ENCODE measurements around the gene TM2D1. TPM values are rescaled to one million over a fixed set of nuclear protein-coding genes. Genes with fewer than 3 reads are reported as not detected.

Gene TM2D1
- total and polyA plus RNA-seq, 4 donors: 13.7 to 33.4 (median 25.7) TPM

DNA sequence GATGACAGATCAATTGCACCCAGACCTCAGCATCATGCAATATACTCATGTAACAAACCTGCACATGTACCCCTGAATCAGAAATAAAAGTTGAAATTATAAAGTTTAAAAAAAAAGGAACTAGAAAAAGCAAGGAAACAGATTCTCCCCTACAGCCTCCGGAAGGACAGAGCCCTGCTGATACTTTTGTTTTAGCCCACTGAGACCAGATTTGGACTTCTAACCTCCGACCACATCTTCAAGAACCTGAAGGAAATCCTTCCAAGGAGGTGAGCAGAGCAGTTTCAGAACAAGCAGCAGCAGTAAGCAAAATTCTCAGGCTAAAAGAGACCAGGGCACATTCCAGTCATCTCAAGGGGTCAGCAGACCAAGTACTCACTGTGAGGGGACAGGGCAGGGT lies 54.5 kb downstream of the TM2D1 start:
- 89% methylated on average over 2 of the region's 2 CpGs for WGBS
- TF ChIP-seq JUND (IDR thresholded peaks at IDR 0.05) (no peak), FOXA1 (IDR thresholded peaks at IDR 0.05) (no peak), HNF4A (conservative IDR thresholded peaks at IDR 0.05) (no peak), NR2F2 (IDR thresholded peaks at IDR 0.05) (no peak), YY1 (IDR thresholded peaks at IDR 0.05) (no peak), FOXA2 (IDR thresholded peaks at IDR 0.05) (no peak), RAD21 (IDR thresholded peaks at IDR 0.05) (no peak), TAF1 (conservative IDR thresholded peaks at IDR 0.05) (no peak), GABPA (IDR thresholded peaks at IDR 0.05 in 1 of 2, conservative IDR thresholded peaks at IDR 0.05 in 1 of 2) (no peak), HNF4G (IDR thresholded peaks at IDR 0.05) (no peak), SP1 (IDR thresholded peaks at IDR 0.05) (no peak), EGR1 (IDR thresholded peaks at IDR 0.05; ENCODE audit: low read depth in 2 of 2) (no peak), RXRA (IDR thresholded peaks at IDR 0.05) (no peak)
- TF ChIP-seq, protein P1, sequence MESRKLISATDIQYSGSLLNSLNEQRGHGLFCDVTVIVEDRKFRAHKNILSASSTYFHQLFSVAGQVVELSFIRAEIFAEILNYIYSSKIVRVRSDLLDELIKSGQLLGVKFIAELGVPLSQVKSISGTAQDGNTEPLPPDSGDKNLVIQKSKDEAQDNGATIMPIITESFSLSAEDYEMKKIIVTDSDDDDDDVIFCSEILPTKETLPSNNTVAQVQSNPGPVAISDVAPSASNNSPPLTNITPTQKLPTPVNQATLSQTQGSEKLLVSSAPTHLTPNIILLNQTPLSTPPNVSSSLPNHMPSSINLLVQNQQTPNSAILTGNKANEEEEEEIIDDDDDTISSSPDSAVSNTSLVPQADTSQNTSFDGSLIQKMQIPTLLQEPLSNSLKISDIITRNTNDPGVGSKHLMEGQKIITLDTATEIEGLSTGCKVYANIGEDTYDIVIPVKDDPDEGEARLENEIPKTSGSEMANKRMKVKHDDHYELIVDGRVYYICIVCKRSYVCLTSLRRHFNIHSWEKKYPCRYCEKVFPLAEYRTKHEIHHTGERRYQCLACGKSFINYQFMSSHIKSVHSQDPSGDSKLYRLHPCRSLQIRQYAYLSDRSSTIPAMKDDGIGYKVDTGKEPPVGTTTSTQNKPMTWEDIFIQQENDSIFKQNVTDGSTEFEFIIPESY (IDR thresholded peaks at IDR 0.05): no peak
- TF ChIP-seq, protein P2, sequence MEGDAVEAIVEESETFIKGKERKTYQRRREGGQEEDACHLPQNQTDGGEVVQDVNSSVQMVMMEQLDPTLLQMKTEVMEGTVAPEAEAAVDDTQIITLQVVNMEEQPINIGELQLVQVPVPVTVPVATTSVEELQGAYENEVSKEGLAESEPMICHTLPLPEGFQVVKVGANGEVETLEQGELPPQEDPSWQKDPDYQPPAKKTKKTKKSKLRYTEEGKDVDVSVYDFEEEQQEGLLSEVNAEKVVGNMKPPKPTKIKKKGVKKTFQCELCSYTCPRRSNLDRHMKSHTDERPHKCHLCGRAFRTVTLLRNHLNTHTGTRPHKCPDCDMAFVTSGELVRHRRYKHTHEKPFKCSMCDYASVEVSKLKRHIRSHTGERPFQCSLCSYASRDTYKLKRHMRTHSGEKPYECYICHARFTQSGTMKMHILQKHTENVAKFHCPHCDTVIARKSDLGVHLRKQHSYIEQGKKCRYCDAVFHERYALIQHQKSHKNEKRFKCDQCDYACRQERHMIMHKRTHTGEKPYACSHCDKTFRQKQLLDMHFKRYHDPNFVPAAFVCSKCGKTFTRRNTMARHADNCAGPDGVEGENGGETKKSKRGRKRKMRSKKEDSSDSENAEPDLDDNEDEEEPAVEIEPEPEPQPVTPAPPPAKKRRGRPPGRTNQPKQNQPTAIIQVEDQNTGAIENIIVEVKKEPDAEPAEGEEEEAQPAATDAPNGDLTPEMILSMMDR (IDR thresholded peaks at IDR 0.05; ENCODE audit: low read depth, low read length, missing input control): no peak
- TF ChIP-seq, protein P3, sequence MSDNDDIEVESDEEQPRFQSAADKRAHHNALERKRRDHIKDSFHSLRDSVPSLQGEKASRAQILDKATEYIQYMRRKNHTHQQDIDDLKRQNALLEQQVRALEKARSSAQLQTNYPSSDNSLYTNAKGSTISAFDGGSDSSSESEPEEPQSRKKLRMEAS (IDR thresholded peaks at IDR 0.05): no peak
- TF ChIP-seq, protein P4, sequence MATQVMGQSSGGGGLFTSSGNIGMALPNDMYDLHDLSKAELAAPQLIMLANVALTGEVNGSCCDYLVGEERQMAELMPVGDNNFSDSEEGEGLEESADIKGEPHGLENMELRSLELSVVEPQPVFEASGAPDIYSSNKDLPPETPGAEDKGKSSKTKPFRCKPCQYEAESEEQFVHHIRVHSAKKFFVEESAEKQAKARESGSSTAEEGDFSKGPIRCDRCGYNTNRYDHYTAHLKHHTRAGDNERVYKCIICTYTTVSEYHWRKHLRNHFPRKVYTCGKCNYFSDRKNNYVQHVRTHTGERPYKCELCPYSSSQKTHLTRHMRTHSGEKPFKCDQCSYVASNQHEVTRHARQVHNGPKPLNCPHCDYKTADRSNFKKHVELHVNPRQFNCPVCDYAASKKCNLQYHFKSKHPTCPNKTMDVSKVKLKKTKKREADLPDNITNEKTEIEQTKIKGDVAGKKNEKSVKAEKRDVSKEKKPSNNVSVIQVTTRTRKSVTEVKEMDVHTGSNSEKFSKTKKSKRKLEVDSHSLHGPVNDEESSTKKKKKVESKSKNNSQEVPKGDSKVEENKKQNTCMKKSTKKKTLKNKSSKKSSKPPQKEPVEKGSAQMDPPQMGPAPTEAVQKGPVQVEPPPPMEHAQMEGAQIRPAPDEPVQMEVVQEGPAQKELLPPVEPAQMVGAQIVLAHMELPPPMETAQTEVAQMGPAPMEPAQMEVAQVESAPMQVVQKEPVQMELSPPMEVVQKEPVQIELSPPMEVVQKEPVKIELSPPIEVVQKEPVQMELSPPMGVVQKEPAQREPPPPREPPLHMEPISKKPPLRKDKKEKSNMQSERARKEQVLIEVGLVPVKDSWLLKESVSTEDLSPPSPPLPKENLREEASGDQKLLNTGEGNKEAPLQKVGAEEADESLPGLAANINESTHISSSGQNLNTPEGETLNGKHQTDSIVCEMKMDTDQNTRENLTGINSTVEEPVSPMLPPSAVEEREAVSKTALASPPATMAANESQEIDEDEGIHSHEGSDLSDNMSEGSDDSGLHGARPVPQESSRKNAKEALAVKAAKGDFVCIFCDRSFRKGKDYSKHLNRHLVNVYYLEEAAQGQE (IDR thresholded peaks at IDR 0.05): no peak
- TF ChIP-seq, protein P5, sequence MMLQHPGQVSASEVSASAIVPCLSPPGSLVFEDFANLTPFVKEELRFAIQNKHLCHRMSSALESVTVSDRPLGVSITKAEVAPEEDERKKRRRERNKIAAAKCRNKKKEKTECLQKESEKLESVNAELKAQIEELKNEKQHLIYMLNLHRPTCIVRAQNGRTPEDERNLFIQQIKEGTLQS (IDR thresholded peaks at IDR 0.05): no peak
- H3K4me3 ChIP-seq (ENCODE audit: low read depth in 1 of 3, low read length in 3 of 3): no peak overlapping the region
- no peaks in the 10 kb centered on the region for H3K4me1 ChIP-seq (ENCODE audit: control insufficient read depth in 4 of 4, insufficient read depth in 4 of 4, low read length in 3 of 4)
- H3K9me3 ChIP-seq (ENCODE audit: control insufficient read depth in 4 of 4, low read length in 3 of 4): no peaks in the 10 kb centered on the region
- no peaks in the 10 kb centered on the region for H3K27me3 ChIP-seq (ENCODE audit: control insufficient read depth in 4 of 4, insufficient read depth in 4 of 4, low read length in 3 of 4)
- no peaks in the 10 kb centered on the region for H3K36me3 ChIP-seq (ENCODE audit: control insufficient read depth in 4 of 4, insufficient read depth in 3 of 4, low read depth in 1 of 4, low read length in 3 of 4)
- no peak overlapping the region for H3K27ac ChIP-seq (ENCODE audit: low read depth in 1 of 2, low read length in 2 of 2)
- H3K9ac ChIP-seq (ENCODE audit: low read depth in 1 of 2, low read length in 2 of 2): no peak overlapping the region
- DNase-seq (ENCODE audit: low spot score): no peak

All from liver (tissue), 9 donors.